GM12891 (cell line): Measurements from ENCODE around the gene ACYP2.

Source experiments
- DNase-seq: peaks from one replicate; pipeline ENCODE4 v3.0.0; 2011; ENCODE audit warnings: low spot score; ENCODE audit not compliant: insufficient read length
- FAIRE-seq: peaks from 2 replicates; lab custom pipeline; 2011; peaks lifted over from hg19 to GRCh38; lab: Jason Lieb, UNC
- PAX5 ChIP-seq: IDR thresholded peaks from 2 replicates; pipeline ENCODE4 v1.6.1; 2011; ENCODE audit warnings: low read length, moderate library complexity, mild to moderate bottlenecking; ENCODE audit not compliant: insufficient read depth, severe bottlenecking
- POLR2A ChIP-seq: IDR thresholded peaks from 2 replicates; pipeline ENCODE4 v1.6.1; 2011; ENCODE audit warnings: low read depth, low read length, control low read depth
- POLR2AphosphoS5 ChIP-seq: IDR thresholded peaks from 2 replicates; pipeline ENCODE4 v1.6.1; 2011; ENCODE audit warnings: low read depth, low read length, control low read depth
- POU2F2 ChIP-seq: IDR thresholded peaks from 2 replicates; pipeline ENCODE4 v1.6.1; 2011; ENCODE audit warnings: low read depth, mild to moderate bottlenecking, control low read depth, low read length, moderate library complexity
- SPI1 ChIP-seq: IDR thresholded peaks from 2 replicates; pipeline ENCODE4 v1.6.1; 2011; ENCODE audit warnings: low read depth, low read length, control low read depth
- TAF1 ChIP-seq: IDR thresholded peaks from 2 replicates; pipeline ENCODE4 v1.6.1; 2011; ENCODE audit warnings: low read depth, low read length, control low read depth

ACYP2 gene

DNA sequence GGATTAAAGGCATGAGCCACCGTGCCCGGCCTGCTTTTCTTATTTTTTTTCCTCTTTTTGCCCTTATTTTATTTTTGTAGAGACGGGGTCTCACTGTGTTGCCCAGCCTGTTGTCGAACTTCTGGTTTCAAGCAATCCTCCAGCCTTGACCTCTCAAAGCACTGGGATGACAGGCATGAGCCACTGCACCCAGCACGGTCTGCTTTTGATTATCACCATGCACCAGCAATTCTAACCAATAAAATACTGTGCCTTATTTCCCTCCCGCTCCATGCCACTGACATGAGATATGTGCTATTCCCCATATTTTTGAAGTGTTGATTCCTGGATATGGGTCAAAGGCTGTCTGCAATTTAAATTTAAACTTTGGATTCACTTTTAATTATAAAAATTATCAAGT lies 42.9 kb downstream of the ACYP2 start:
- TF ChIP-seq POU2F2 (no peak), TAF1 (no peak), POLR2AphosphoS5 (no peak), POLR2A (no peak), PAX5 (no peak), SPI1 (no peak)
- DNase-seq, result no peak
- no peak for FAIRE-seq

GRCh38 chr2:54161660-54162424 lies 46.4 kb downstream of the ACYP2 start:
- no peak for DNase-seq
- FAIRE-seq, result no peak
- TF ChIP-seq SPI1 (no peak), POLR2A (no peak), TAF1 (no peak), POU2F2 (no peak), PAX5 (no peak), POLR2AphosphoS5 (no peak)

- FAIRE-seq (no peak), DNase-seq (no peak)
- TF ChIP-seq TAF1 (no peak), POLR2AphosphoS5 (no peak), PAX5 (no peak), SPI1 (no peak)
Observed at GRCh38 chr2:54164106-54164505, 48.7 kb downstream of the ACYP2 start.

- TF ChIP-seq POLR2AphosphoS5, result no peak
- TF ChIP-seq POU2F2, result no peak
- no peak for TF ChIP-seq POLR2A
- TF ChIP-seq TAF1, result no peak
- TF ChIP-seq PAX5, result no peak
- no peak for TF ChIP-seq SPI1
- FAIRE-seq (no peak), DNase-seq (no peak)
Observed at GRCh38 chr2:54166121-54166773, 50.8 kb downstream of the ACYP2 start.

DNA sequence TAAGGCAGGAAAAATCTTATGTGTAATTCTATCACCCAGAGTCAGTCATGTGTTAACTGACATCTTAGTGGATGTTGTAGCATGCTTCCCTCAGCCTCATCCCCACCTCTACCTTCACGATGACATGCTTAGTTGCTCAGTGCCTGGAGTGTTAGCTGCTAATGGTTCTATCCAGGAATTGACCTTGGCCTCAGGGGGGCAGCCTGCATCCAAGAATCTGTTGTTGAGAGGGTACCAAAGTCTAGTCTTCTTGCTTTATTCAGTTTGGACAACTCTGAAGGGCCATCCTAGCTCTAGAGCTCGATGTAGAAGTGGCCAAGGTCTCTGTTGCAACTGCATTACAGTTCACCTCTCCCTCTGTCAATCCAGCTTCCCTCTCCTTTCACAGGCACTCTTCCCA lies 61.2 kb downstream of the ACYP2 start:
- DNase-seq (no peak), FAIRE-seq (no peak)
- TF ChIP-seq POLR2A (no peak), PAX5 (no peak), POU2F2 (no peak), POLR2AphosphoS5 (no peak), TAF1 (no peak), SPI1 (no peak)

DNA sequence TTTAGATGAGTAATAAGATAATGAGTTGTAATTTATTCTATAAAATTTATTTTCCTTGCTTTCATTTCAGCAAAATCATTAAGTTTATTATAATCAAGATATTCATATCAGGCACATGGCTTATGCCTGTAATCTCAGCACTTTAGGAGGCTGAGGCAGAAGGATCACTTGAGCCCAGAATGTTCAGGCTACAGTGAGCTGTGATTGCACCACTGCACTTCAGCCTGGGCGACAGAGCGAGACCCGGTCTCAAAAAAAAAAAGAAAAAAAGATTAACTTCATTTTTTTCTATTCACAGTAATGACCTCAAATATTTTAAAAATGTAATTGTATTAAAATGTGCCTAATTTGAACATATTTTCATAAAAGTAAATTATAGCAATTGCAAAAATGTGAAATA lies 67.9 kb downstream of the ACYP2 start:
- no peak for TF ChIP-seq POU2F2
- no peak for TF ChIP-seq POLR2A
- no peak for TF ChIP-seq PAX5
- TF ChIP-seq SPI1, result no peak
- TF ChIP-seq TAF1, result no peak
- TF ChIP-seq POLR2AphosphoS5, result no peak
- FAIRE-seq, result no peak

GRCh38 chr2:54183972-54184371 lies 68.6 kb downstream of the ACYP2 start:
- FAIRE-seq (no peak), DNase-seq (no peak)
- TF ChIP-seq SPI1 (no peak), POU2F2 (no peak), POLR2A (no peak), POLR2AphosphoS5 (no peak), TAF1 (no peak), PAX5 (no peak)

More for the DNA sequence above, 67.9 kb downstream of the ACYP2 start:
- DNase-seq, result no peak

DNA sequence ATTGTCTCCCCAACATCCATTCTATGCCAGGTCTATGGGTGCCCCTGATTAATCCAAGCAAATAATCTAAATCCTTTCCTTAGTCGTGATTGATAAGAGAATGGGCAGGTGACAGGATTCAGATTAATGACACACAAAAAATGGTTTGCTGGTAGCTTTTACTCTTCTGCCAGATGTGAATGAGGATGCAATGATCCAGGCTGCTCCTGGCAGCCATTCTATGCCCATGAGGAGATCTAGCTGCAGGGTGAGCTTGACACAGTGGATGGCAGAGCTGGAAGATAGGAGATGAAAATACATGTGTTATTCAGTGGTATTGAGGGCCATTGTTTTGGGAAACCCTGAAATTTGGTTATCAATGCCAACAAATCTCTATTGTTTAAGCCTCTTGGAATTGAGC lies 69.7 kb downstream of the ACYP2 start:
- TF ChIP-seq PAX5, result no peak
- no peak for TF ChIP-seq POLR2AphosphoS5
- TF ChIP-seq TAF1, result no peak
- TF ChIP-seq POLR2A, result no peak
- no peak for TF ChIP-seq SPI1
- TF ChIP-seq POU2F2, result no peak
- DNase-seq (no peak), FAIRE-seq (no peak)

- FAIRE-seq, result no peak
- no peak for TF ChIP-seq SPI1
- no peak for TF ChIP-seq POU2F2
- TF ChIP-seq TAF1, result no peak
- TF ChIP-seq PAX5, result no peak
- TF ChIP-seq POLR2AphosphoS5, result no peak
- no peak for TF ChIP-seq POLR2A
- DNase-seq, result no peak
Observed at GRCh38 chr2:54187331-54187730, 71.9 kb downstream of the ACYP2 start.

DNA sequence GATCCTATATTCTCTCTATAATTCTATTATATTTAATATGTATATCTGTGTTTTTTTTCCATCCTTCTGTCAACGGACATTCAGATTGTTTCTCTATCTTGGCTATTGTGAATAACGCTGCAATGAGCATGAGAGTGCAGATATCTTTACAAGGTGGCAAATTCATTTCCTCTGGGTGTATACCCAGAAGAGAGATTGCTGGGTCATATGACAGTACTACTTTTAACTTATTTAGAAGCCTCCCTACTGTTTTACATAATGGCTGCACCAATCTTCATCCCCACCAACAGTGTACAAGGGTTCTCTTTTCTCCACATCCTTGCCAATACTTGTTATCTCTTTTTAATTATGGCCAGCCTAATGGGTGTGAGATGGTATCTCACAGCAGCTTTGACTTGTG lies 74.1 kb downstream of the ACYP2 start:
- TF ChIP-seq SPI1, result no peak
- FAIRE-seq, result no peak
- DNase-seq, result no peak
